NCI-H1436 (cell line): ENCODE results near the gene TRAF7.
A peak's percentile ranks its signal among the peaks of the same experiment; 100 is the strongest.
"Not testable (repeated sequence)": the region's sequence is repeated elsewhere in the genome, so short reads cannot be mapped to it uniquely, and the experiment has no call there.

Source experiments
- DNase-seq: peaks from one replicate; lab custom pipeline; 2025; lab: John Stamatoyannopoulos, UW

Gene TRAF7

DNA sequence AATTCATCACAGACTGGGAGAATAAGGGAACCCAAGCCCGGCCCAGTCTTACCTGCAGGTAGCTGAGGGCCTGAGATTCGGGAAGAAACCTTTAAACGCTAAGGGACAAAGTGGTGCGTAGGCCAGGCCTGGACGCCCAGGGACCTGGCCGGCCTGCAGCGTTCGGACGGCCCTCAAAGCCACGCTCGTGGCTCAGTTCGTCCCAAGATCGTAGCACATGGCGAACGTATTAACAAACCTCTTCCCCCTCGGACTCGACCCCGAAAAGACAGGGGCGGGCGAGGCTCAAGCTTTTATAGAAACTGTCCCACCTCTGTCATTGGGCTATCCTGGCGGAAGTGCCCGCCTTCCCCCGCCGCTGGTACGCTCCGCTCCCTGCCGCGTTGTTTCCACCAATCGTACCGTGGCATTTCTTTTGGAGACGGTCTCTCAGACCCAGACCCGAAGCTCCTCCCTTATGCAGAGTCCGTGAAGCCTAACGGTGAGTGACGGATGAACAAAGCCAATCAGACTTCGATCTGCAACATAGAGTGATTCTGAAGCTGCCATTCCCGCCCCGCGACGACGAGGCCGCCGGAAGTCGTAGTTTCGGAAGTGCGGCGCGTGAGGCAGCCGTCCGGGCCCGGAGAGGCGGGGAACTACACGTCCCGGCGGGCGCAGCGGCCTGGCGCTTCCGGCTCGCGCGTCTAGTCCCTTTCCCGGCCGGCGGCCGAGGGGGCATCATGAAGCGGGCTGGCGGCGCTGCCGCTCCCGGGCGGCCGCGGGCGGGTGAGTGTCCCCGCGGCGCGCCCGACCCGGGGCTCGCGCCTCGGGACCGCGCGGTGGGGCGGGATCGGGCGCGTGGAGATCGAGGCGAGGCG is at the start of gene TRAF7:
TSS of gene TRAF7 (plus strand) at position 692 of the 860 bp plus-strand sequence. CDS start 8,139 bp downstream, outside the sequence.
- DNase-seq = peak; percentile 99

- not testable (repeated sequence) for DNase-seq
Measured at GRCh38 chr16:2106211-2106610, 49.4 kb upstream of the TRAF7 start.

DNA sequence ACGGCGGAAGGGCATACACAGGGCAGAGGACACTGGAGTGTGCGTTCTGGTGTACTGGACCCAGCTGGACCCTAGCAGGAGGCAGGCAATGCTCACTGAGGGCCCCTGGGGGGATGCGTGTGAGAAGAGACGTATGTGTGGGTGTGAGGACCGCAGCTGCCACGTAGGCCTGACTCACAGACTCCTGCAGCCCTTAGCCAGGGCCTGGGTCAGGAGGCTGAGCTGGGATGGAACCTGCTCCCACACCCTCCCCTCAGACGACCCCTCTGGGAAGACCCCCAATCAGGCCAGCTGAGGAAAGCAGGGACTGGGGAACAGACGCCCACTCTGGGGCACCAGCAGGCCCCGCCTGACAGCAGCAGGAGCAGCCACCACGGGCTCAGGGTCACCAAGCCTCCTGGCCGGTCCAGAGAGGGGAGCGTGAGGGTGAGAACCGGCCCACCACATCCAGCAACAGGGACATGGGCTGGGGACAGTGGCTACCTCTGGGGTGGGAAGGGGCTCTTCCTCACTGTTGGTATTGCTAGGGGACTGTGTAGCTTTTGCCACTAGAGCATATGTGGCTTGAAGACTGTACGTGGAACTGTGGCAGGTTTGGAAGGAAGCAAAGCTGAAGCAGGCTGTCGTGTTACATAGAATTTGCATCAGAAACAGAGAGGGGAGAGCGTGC is 48.3 kb upstream of the TRAF7 start:
- not testable (repeated sequence) for DNase-seq

- not testable (repeated sequence) for DNase-seq
Measured at GRCh38 chr16:2107791-2108125, 47.8 kb upstream of the TRAF7 start.

DNA sequence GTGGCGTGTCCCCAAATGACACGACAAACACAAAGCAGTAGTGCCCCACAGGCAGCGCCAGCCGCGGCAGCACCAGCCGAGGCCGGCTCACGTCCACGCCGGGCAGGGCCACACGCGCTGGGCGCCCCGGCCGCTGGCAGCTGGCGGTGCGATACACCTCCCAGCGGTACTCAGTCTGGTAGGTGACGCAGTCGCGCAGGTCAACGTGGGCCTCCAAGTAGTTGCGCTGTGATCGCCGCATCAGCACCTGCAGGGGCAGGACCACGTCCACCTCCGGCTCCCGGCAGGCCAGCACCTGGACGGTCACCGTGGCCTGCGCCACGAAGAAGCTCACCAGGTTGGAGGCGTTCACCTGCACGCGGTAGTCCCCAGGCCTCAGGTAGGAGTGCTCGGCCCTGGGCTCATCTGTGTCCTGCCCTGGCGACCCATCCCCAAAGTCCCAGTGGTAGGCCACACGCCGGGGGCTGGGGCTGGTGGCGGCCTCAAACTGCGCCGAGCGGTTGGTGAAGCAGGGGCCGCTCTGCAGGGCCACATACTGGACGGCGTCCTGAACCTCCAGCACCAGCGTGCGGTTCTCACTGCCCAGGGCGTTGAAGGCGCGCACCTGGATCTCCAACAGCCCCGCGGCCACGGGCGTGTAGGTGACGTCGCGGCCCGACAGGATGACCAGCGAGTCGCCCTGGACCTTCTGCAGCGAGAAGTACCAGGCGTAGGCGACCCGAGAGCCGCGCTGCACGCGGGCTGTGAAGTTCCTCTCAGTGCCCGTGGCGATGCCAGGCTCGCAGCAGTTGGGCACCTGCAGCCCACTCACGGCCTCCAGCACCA is 46.9 kb upstream of the TRAF7 start:
- not testable (repeated sequence) for DNase-seq

- DNase-seq = not testable (repeated sequence)
Measured at GRCh38 chr16:2109271-2109580, 46.4 kb upstream of the TRAF7 start.

DNA sequence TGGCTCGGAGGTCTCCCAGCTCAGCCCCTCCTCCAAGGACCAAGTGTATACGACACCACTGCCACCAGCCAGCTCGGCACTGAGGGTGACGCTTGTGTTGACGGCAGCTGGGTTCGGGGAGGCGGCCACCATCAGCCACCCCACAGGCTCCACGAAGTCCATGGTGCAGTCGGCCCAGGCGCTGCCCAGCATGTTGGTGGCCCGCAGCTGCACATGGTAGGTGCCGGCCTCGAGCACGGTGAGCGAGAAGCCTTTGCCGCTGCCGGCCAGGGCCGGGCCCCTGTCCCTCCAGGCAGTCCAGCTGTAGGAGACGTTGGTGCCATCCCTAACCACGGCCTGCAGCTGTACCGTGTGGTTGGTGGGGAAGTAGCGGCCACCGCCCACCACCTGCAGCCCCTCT is 45.7 kb upstream of the TRAF7 start:
- DNase-seq = not testable (repeated sequence)

DNA sequence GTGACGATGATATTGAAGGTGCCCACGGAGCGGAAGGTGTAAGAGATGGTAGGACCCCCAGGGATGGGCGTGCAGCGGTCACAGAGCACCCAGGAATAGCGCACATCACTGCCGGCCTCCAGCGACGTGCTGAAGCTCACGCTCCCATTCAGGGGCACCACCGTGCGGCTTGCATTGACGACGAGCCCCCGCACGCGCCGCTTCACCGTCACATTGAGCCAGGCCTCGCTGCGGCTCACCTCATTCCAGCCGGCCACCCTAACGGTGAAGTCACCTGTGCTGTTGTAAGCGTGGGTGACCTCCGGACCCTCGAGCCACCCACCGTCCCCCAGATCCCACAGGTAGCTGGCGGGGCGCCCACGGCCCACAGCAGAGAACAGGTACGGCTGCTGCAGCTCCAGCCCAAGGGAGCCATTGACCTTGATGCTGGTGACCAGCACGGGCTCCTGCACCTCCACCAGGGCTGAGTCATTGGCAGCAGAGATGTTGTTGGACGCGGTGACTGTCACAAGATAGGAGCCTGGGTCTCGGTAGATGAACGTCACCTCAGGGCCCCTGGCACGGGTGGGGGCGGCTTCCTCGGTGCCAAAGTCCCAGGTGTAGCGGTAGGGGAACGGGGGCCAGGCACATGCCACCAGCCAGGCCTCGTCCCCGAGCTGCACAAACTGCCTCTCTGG is 45.1 kb upstream of the TRAF7 start:
- not testable (repeated sequence) for DNase-seq

DNA sequence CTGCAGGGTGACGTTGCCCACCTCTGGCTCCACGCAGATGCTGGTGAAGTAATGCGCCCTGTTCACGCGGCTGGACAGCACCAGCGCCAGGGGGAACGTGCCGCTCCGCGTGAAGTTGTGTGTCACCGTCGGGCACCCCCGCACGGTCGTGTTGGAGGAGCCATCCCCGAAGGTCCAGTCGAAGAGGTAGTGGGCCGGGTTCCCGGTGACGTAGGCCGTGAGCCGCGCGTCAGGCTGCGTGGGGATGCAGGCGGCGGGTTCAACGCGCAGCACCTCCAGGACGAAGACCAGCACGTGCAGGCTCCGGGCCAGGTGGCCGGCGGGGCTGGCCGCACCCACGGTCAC is 44.6 kb upstream of the TRAF7 start:
- DNase-seq = not testable (repeated sequence)

- DNase-seq = not testable (repeated sequence)
Measured at GRCh38 chr16:2111412-2112335, 43.9 kb upstream of the TRAF7 start.

DNA sequence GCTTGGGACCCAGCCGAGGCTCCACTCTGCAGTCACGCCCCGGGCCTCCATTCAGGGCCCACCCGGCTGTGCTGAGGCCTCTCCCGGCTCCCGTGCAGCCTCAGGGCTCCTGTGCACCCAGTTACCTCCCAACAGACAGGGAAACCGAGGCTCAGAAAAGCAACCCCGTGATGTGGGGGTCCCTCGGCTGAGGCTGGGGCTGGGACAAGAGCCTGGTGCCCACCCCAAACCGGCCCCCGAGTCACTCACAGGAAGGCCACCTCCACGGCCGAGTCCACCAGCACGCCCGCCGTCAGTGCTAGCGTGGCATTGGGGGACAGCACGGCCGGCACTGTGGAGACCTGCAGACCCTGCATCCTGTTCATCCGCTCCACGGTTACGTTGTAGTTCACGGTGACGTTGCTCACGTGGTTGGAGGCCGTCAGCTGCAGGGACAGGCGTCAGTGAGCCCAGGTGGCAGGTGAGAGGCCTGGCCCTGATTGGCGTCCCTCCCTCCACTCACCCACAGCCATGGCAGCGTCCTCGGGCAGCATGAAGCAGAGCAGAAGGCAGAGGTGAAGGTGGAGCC is 43.0 kb upstream of the TRAF7 start:
- not testable (repeated sequence) for DNase-seq

- not testable (repeated sequence) for DNase-seq
Measured at GRCh38 chr16:2114225-2114624, 41.4 kb upstream of the TRAF7 start.

- DNase-seq = not testable (repeated sequence)
Measured at GRCh38 chr16:2114885-2115590, 40.5 kb upstream of the TRAF7 start.

- no peak for DNase-seq
Measured at GRCh38 chr16:2115591-2115973, 40.0 kb upstream of the TRAF7 start.

GRCh38 chr16:2116428-2116827 is 39.2 kb upstream of the TRAF7 start:
- not testable (repeated sequence) for DNase-seq

DNA sequence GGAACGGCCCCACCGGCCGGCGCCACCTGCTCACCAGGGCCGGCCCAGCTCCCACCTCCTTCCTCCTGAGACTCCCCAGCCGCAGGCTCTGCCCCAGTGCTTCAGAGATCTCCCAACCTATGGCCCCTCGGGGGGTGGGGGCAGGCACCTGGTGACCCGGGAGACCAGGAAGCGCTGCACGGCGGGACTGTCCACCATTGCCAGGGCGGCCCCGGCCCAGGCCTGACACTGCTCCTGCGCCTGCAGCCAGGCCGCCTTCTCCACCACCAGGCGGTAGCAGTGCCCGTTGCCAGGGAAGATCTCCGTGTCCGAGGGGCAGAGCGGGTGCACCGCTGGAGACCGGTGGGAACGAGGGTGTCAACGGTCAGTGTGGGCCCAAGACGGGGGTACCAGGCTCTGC is 38.2 kb upstream of the TRAF7 start:
- DNase-seq = not testable (repeated sequence)

DNA sequence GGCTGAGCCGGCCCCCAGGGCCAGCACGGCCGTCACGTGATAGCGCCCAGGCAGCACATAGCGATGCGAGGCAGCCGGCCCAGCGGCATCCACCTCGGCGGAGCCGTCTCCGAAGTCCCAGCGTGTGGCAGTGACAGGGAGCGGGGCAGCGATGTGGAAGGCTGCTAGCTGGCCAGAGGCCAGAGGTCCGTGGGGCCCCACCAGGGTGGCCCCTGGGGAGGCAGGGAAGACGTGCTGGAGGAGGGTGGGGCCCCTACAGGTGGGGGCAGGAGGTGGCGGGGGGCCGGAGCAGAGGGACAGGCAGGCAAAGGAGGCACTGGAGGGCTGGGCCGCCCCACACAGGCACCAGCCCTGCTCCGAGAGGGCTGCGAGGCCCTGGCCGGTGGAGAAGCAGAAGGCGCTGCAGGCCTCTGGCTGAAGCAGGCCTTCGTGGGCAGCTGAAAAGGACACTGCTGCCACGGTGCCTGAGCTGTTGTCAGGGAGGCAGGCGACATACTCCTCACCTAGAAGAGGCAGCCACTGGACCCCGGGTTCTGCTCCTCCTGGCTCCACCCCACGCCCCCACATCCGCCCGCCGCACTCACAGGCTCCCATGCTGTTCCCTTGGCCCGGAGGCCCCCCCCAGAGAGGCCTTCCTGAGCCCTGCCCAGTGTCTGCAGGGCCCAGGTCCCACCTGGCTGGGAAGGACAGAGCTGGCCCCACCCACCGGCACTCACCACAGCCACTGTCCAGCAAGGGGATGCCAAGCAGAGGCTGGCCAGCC is 37.4 kb upstream of the TRAF7 start:
- DNase-seq = not testable (repeated sequence)

DNA sequence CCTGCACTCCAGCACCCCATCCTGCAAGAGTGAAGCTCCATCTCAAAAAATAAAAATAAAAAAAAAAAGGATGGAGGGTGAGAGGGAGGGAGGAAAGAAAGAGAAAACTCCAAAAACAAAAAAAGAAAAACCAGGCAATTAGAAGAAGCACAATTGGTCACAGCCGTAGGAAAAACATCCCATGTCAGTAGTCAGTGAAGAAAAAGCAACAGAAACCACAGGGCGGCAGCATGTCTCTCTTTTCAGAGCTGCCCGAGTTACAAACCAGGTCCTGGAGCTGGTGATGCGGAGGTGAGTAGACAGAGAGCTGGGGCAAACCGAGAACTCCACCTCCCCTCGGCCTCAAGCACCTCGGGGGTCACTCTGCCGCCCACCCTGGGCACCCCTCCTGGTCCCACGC is 34.3 kb upstream of the TRAF7 start:
- not testable (repeated sequence) for DNase-seq

- DNase-seq = no peak
Measured at GRCh38 chr16:2121853-2122252, 33.7 kb upstream of the TRAF7 start.
